Activated T-cell treated with anti-CD3 and anti-CD28 coated beads, Interleukin-2, amount 50 U/mL, for 4 hours (primary cell): ENCODE data around the gene NELL2. TPM values are rescaled to one million over a fixed set of nuclear protein-coding genes. Genes with fewer than 3 reads are reported as not detected.

ENCODE experiments used
- ATAC-seq, 2 donors: fragments of 200-7000 bp; cut with Tn5 transposase; one replicate each; pipeline ENCODE4 v1.10.0; 2021
- DNase-seq: peaks from one replicate; pipeline ENCODE4 v3.0.0-alpha.2; 2020
- H3K27me3 Mint-ChIP-seq: one replicate; pipeline ENCODE4 v1.8.0; 2021; ENCODE audit warnings: low read depth, mixed read lengths
- H3K36me3 Mint-ChIP-seq: one replicate; pipeline ENCODE4 v1.8.0; 2022; ENCODE audit warnings: mixed read lengths; ENCODE audit not compliant: insufficient read depth
- H3K4me1 Mint-ChIP-seq: one replicate; pipeline ENCODE4 v1.8.0; 2021; ENCODE audit warnings: low read depth, mixed read lengths
- H3K4me3 Mint-ChIP-seq: one replicate; pipeline ENCODE4 v1.8.0; 2021; ENCODE audit warnings: mild to moderate bottlenecking, moderate library complexity, mixed read lengths
- H3K9me3 Mint-ChIP-seq: one replicate; pipeline ENCODE4 v1.8.0; 2021; ENCODE audit warnings: mixed read lengths
- total RNA-seq, 3 donors: library from RNA; stranded (reverse); gene quantifications; one replicate each; pipeline ENCODE4 v1.2.1, GENCODE V29; 2021

Gene NELL2
- total RNA-seq, 3 donors from 2014 or later = 19.9 to 32.0 (median 22.8) TPM

DNA sequence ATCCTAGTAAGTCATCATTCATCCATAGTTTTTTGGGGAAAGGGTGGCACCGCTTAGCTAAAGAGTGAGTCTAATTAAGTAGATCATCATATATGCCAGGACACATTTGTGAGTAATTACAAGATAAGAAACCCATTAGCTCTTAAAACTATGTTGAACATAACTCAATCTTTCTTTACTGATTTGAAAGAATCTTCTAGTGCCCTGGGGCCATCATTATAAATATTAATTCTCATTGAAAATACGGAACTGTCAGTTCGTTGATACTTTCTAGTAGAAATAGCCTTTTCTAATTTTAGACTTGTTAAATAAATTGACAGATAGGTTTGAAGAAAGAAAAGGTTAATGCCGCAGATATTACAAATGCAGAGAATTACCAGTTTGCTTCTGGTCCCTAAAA is 312.6 kb downstream of the NELL2 start:
- Mint-ChIP-seq H3K27me3 (no peaks in the 10 kb centered on the region), H3K4me1 (peaks cover 6% of the 10 kb centered on the region), H3K4me3 (no peak overlapping the region), H3K36me3 (peaks cover 15% of the 10 kb centered on the region), H3K9me3 (peaks cover 12% of the 10 kb centered on the region)
- ATAC-seq (no peak), DNase-seq (no peak)

DNA sequence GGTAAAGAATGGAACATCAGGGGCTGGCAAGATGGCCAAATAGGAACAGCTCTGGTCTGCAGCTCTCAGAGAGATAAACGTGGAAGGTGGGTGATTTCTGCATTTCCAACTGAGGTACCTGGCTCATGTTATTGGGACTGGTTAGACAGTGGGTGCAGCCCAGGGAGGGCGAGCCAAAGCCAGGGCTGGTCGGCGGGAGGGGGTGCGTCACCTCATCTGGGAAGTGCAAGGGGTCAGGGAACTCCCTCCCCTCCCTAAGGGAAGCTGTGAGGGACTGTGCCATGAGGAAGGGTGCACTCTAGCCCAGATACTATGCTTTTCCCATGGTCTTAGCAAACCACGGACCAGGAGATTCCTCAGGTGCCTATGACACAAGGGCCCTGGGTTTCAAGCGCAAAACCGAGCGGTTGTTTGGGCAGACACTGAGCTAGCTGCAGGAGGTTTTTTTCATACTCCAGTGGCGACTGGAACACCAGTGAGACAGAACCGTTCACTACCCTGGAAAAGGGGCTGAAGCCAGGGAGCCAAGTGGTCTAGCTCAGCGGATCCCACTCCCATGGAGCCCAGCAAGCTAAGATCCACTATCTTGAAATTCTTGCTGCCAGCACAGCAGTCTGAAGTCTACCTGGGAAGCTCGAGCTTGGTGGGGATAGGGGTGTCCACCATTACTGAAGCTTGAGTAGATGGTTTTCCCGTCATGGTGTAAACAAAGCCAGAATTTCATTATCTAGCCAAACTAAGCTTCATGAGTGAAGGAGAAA is 317.6 kb downstream of the NELL2 start:
- no peak overlapping the region for H3K4me3 Mint-ChIP-seq
- H3K9me3 Mint-ChIP-seq = peaks cover 12% of the 10 kb centered on the region
- ATAC-seq (no peak), DNase-seq (no peak)
- H3K27me3 Mint-ChIP-seq = no peaks in the 10 kb centered on the region
- H3K36me3 Mint-ChIP-seq = peaks cover 30% of the 10 kb centered on the region
- H3K4me1 Mint-ChIP-seq = peaks cover 18% of the 10 kb centered on the region

GRCh38 chr12:44555454-44555853 is 320.7 kb downstream of the NELL2 start:
- H3K36me3 Mint-ChIP-seq = peaks cover 39% of the 10 kb centered on the region
- no peaks in the 10 kb centered on the region for H3K27me3 Mint-ChIP-seq
- DNase-seq = no peak
- peaks cover 12% of the 10 kb centered on the region for H3K9me3 Mint-ChIP-seq
- H3K4me1 Mint-ChIP-seq = peaks cover 25% of the 10 kb centered on the region
- ATAC-seq = no peak
- H3K4me3 Mint-ChIP-seq = no peak overlapping the region

- DNase-seq = no peak
- Mint-ChIP-seq H3K36me3 (peaks cover 27% of the 10 kb centered on the region), H3K27me3 (no peaks in the 10 kb centered on the region), H3K4me1 (peaks cover 33% of the 10 kb centered on the region), H3K9me3 (no peaks in the 10 kb centered on the region), H3K4me3 (no peak overlapping the region)
- ATAC-seq = no peak
Observed at GRCh38 chr12:44551631-44552030, 324.5 kb downstream of the NELL2 start.

DNA sequence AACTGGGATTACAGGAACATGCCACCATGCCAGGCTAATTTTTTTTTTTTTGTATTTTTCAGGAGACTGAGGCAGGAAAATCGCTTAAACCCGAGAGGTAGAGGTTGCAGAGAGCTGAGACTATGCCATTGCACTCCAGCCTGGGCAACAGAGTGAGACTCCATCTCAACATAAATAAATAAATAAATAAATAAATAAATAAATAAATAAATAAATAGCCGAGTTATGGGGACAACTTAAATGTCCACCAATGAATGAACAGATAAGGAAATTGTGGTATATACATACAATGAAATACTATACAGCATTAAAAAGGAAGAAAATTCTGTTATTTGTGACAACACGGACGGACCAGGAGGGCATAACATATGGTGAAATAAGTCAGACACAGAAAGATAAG is 325.7 kb downstream of the NELL2 start:
- Mint-ChIP-seq H3K27me3 (no peaks in the 10 kb centered on the region), H3K9me3 (no peaks in the 10 kb centered on the region), H3K36me3 (peaks cover 18% of the 10 kb centered on the region), H3K4me1 (peaks cover 34% of the 10 kb centered on the region), H3K4me3 (no peak overlapping the region)
- DNase-seq (no peak), ATAC-seq (no peak)

- Mint-ChIP-seq H3K4me1 (peaks cover 40% of the 10 kb centered on the region), H3K27me3 (no peaks in the 10 kb centered on the region), H3K36me3 (peaks cover 6% of the 10 kb centered on the region), H3K4me3 (no peak overlapping the region), H3K9me3 (no peaks in the 10 kb centered on the region)
- DNase-seq (no peak), ATAC-seq (no peak)
Observed at GRCh38 chr12:44546060-44546459, 330.1 kb downstream of the NELL2 start.

DNA sequence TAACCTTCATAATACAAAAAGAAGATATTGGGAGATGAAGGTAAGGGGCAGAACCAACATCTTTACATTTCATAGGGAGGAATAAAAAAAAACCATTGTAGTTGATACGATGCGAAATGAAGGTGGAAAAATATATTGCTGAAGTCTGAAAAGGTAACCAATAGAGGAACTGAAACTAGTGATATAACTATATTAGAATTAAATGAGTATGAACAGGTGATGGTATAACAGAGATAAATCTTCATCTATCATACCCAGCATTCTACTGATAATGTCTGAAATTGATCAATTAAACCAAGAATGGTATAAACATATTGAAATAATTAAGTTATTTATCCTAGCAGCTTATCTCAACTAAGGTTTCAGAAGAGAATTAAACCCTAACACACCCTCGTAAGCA is 332.1 kb downstream of the NELL2 start:
- ATAC-seq = no peak
- DNase-seq = no peak
- H3K9me3 Mint-ChIP-seq = no peaks in the 10 kb centered on the region
- H3K4me1 Mint-ChIP-seq = peaks cover 34% of the 10 kb centered on the region
- H3K27me3 Mint-ChIP-seq = no peaks in the 10 kb centered on the region
- H3K36me3 Mint-ChIP-seq = peaks cover 3% of the 10 kb centered on the region
- no peak overlapping the region for H3K4me3 Mint-ChIP-seq

GRCh38 chr12:44542716-44543115 is 333.4 kb downstream of the NELL2 start:
- ATAC-seq = no peak
- H3K9me3 Mint-ChIP-seq = no peaks in the 10 kb centered on the region
- no peak overlapping the region for H3K4me3 Mint-ChIP-seq
- H3K36me3 Mint-ChIP-seq = peaks cover 3% of the 10 kb centered on the region
- DNase-seq = no peak
- H3K27me3 Mint-ChIP-seq = no peaks in the 10 kb centered on the region
- H3K4me1 Mint-ChIP-seq = peaks cover 24% of the 10 kb centered on the region

- no peaks in the 10 kb centered on the region for H3K4me1 Mint-ChIP-seq
- no peak overlapping the region for H3K4me3 Mint-ChIP-seq
- ATAC-seq (no peak), DNase-seq (no peak)
- no peaks in the 10 kb centered on the region for H3K27me3 Mint-ChIP-seq
- no peaks in the 10 kb centered on the region for H3K9me3 Mint-ChIP-seq
- peaks cover 2% of the 10 kb centered on the region for H3K36me3 Mint-ChIP-seq
Observed at GRCh38 chr12:44537354-44537753, 338.8 kb downstream of the NELL2 start.

- peaks cover 4% of the 10 kb centered on the region for H3K36me3 Mint-ChIP-seq
- no peak overlapping the region for H3K4me3 Mint-ChIP-seq
- no peaks in the 10 kb centered on the region for H3K27me3 Mint-ChIP-seq
- DNase-seq (no peak), ATAC-seq (no peak)
- no peaks in the 10 kb centered on the region for H3K9me3 Mint-ChIP-seq
- H3K4me1 Mint-ChIP-seq = no peaks in the 10 kb centered on the region
Observed at GRCh38 chr12:44532940-44533339, 343.2 kb downstream of the NELL2 start.

DNA sequence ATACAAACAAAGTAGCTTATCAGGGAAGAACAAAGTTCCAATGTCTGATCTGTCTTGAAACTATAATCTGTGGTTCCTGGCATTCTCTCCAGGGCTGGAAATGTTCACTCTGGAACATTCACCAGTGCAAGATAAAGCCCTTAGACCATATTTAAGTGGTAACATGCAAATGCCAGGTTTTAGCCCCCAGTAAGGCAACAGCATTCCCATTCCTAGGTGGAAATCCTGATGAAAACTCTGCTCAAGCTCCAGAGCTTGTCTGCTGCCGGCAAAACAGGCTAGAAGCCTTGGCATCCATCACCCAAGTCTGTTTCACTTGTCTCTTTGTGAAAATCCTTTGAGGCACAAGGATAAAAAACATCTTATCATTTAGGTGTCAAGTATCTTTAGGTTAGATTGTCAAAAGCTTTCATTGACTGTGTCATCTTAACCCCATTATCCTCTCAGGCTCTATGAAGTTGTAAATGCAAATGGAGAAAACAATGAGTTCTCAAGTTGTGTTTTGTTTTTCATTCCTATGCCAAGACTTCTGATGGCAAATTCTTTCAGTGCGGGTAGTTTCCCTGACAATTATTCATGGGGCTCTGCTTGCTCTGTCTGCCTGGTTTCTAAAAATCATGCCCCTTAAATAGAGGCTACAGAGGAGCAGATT is 344.7 kb downstream of the NELL2 start:
- H3K9me3 Mint-ChIP-seq = no peaks in the 10 kb centered on the region
- no peak for ATAC-seq

DNA sequence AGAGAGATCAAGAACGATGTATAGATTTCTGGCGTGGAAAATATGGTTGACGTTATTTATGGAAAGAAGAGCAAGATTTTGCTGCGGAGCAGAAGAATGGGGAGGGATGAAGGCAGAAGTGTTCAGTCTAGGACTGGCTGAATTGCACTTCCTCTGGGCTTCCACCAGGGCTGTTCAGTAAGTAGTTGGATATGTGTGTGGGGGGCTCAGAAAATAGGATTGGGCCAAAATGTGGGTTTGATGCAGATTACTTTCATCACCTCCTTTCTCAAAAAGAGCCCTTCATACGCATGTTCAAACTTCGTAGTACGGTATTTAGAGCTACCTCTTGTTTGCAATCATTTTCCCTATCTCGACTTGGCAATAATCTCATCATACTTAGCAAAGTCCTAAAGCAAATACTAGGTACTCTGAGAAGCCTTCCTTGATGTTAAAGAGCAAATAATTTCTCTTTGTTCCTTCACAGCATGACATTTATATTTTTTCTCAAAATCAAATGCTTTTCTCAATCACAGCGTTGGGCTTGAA is 349.4 kb downstream of the NELL2 start:
- ATAC-seq (no peak), DNase-seq (no peak)
- Mint-ChIP-seq H3K27me3 (no peaks in the 10 kb centered on the region), H3K4me3 (no peak overlapping the region), H3K9me3 (no peaks in the 10 kb centered on the region), H3K36me3 (peaks cover 6% of the 10 kb centered on the region), H3K4me1 (no peaks in the 10 kb centered on the region)

More for the DNA sequence above, 344.7 kb downstream of the NELL2 start:
- no peaks in the 10 kb centered on the region for H3K27me3 Mint-ChIP-seq
- no peak for DNase-seq
- H3K4me1 Mint-ChIP-seq = no peaks in the 10 kb centered on the region
- peaks cover 5% of the 10 kb centered on the region for H3K36me3 Mint-ChIP-seq
- H3K4me3 Mint-ChIP-seq = no peak overlapping the region

DNA sequence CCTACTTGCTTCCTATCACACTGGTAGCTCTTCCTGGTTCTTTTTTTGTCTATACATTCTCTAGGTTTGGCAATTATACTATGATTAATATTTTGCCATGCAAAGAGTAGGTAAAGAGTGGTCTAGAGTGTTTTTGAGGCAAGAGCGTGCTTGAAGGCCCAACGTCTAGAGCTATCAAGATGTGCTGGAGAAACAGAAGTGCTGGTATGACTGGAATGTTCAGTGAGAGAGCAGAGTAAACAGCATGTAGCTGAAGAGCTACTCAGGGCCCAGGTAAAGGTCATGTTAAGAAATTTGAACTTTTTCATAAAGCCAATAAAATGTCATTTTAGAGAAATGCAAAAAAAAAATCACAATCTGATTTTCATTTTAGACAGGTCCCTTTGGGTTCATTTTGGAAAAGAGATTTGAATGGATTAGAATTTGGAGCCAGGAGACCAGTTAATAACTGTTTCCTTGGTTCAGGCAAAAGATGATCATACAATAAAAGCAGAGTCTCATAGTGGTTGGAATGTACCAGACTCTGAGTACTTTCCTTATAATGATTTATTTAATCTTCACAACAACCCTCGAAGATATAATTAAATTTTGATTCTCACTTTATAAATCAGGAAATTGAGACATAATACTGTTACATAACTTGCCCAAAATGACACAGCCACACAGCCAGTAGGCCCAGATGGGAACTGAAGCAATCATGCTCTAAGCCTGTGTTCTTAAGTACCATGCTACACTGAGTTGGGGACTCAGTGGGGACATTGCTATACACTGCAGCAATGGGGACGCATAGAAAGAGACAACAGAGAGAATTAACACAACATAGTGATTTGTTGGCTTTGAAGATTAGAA is 350.1 kb downstream of the NELL2 start:
- H3K4me3 Mint-ChIP-seq = no peak overlapping the region
- peaks cover 6% of the 10 kb centered on the region for H3K36me3 Mint-ChIP-seq
- H3K27me3 Mint-ChIP-seq = no peaks in the 10 kb centered on the region
- no peaks in the 10 kb centered on the region for H3K9me3 Mint-ChIP-seq
- no peak for ATAC-seq
- H3K4me1 Mint-ChIP-seq = no peaks in the 10 kb centered on the region
- no peak for DNase-seq

DNA sequence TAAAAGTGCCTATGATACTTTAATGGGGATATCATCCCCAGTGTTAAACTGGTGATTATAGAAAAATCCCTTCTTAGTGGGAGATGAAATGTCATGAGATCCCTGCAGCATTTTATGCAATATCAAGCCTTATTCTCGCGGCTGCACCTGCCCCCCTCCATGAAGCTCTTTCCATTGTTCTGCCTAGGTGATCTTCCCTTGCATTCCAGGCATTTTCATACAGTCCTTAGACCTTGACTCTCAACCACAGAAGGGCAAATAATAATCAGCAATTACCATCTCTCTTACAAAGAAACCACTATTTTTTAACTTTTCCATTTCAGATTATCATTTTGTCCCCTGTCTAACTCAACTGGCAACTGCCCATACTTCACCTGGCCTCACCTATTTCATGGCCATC is 352.3 kb downstream of the NELL2 start:
- Mint-ChIP-seq H3K4me3 (no peak overlapping the region), H3K9me3 (no peaks in the 10 kb centered on the region), H3K4me1 (no peaks in the 10 kb centered on the region), H3K36me3 (peaks cover 17% of the 10 kb centered on the region), H3K27me3 (no peaks in the 10 kb centered on the region)
- ATAC-seq = no peak
- DNase-seq = no peak
